KBM-7 (cell line): ENCODE measurements around the gene ELOVL1.
A peak's percentile ranks its signal among the peaks of the same experiment; 100 is the strongest.

ENCODE experiments used
- DNase-seq: peaks from one replicate; pipeline ENCODE4 v3.0.0-alpha.2; 2015
- in situ Hi-C: fragments of 300-500 bp; cut with MboI; formaldehyde crosslinking; loops from 2 replicates; pipeline ENCODE4 v1.14.3; 2020; ENCODE audit warnings: low sequenced_read_pairs, low pct_unique_long_range_greater_than_20kb, mixed read lengths

The ELOVL1 gene

GRCh38 chr1:43338001-43338400, 29.8 kb downstream of the ELOVL1 start:
- DNase-seq, result no peak
- in situ Hi-C loops, result no loop called here

GRCh38 chr1:43337588-43337987, 30.2 kb downstream of the ELOVL1 start, which contains the start of gene MPL:
Gene MPL, plus strand, starts transcription at chr1:43337818. Its CDS starts 31 bp downstream, at chr1:43337849.
- no peak for DNase-seq
- in situ Hi-C loops, result no loop called here

- no peak for DNase-seq
- in situ Hi-C loops, result no loop called here
Measured at GRCh38 chr1:43334453-43335205, 33.2 kb downstream of the ELOVL1 start.

DNA sequence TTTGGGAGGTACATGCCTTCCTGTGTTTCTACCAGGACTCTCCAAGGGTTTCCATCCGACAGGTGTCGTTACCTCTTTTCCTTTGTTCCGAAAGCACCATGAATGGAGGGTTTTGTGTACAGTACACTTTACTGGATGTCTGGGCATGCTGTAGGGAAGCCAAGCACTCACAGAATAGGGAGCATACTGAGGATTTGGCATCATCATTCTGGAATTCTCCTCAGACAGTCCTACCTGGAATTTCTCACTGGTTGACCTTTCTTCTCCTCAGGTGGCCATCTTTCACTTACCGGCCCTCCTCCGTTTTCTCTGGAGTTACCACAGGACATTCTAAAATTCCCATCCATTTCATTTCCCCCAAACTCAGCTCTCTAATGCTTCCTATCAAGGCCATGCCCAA, 36.1 kb downstream of the ELOVL1 start:
- in situ Hi-C loops, result no loop called here
- DNase-seq, result no peak

DNA sequence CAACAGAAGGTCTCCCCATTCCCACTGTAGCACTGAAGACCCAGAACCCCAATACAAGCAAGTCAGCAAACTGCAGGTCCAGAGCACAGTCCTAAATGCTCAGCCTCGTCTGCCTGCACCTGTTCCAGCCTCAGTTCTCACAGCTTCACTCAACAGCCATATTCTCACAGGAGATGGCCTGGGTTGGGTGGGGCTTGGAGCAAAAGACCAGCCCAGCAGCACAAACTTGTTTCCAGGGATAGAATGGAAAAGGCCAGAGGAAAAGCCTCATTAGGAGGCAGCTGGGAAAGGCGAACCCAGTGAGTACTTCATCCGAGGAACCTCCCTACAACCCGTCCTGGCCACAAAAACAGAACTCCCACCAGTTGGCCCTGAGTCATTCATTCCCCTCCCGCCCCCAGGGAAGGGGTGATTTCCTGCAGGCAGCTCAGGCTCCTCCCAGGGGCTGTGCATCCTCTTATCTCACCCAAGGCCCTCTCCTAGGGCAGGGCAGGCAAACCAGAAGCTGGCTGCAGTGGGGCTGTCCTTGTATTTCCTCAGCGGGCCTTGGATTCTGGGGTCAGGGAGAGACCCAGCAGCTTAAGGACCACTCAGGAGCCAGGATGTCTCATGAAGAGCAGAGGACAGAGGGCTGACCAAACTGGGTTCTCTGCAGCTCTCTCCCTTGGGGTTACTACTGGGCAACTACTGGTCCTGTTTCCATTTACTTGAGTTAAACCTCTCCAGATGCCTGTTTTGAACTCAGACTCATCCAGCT, 37.6 kb downstream of the ELOVL1 start:
- in situ Hi-C loops, result no loop called here
- peak; percentile 89 for DNase-seq

DNA sequence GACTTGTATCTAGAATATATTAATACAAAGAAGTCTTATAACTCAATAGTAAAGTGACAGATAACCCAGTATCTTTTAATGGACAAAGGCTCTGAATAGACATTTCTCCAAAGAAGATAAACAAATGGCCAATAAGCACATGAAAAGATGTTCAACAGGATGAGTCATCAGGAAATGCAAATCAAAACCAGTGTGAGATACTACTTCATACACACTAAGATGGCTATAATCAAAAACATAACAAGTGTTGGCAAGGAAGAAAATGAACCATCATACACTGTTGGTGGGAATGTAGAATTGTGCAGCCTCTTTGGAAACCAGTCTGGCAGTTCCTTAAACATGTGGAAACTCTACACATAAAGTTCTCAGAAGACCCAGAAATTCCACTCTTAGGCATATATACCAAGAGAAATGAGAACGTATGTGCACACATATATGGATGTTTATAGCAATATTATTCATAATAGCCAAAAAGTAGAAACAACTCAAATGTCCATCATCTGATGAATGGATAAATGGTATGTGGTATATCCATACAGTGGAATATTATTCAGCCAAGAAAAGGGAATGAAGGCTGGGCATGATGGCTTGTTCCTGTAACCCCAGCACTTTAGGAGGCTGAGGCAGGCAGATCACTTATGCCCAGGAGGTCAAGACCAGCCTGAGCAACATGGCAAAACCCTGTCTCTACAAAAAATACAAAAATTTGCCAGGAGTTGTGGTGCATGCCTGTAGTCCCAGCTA, 40.1 kb downstream of the ELOVL1 start:
- DNase-seq, result no peak
- in situ Hi-C loops, result no loop called here

GRCh38 chr1:43325381-43325780, 42.4 kb downstream of the ELOVL1 start:
- no peak for DNase-seq
- in situ Hi-C loops, result no loop called here

DNA sequence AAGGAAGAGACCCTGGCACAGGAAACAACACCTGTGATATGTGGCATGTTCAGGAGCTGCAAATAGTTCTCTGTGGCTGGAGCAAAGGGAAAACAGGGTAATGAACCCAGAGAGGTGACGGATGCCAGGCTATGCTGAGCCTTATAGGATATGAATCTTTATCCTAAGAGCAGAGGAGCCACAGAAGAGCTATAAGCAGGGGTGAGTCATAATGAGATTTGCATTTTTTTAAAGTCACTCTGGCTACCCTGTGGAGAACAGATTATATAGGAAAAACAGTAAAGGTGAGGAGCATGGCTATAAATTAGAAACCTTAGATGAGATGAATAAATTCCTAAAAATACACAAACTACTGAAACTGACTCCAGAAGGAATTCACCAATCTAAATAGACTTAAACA, 43.0 kb downstream of the ELOVL1 start:
- no peak for DNase-seq
- in situ Hi-C loops, result no loop called here

DNA sequence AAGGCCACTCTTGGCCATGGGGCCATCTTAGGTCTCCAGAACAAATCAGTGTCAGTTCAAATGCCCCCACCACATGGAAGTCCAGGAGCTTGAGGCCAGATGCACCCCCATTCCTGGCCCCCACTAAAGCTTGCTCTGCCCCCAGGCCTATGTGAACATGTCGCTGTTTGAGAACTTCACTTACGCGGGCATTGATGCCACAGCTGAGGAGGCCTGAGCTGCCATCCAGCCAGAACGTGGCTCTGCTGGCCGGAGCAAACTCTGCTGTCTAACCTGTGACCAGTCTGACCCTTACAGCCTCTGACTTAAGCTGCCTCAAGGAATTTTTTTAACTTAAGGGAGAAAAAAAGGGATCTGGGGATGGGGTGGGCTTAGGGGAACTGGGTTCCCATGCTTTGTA, 45.3 kb downstream of the ELOVL1 start:
- no peak for DNase-seq

GRCh38 chr1:43321331-43321891, 46.4 kb downstream of the ELOVL1 start:
- no peak for DNase-seq
- in situ Hi-C loops, result no loop called here

More for the DNA sequence above, 45.3 kb downstream of the ELOVL1 start:
- in situ Hi-C loops, result no loop called here

GRCh38 chr1:43319766-43320165, 48.0 kb downstream of the ELOVL1 start:
- no peak for DNase-seq
- in situ Hi-C loops, result no loop called here

GRCh38 chr1:43319288-43319687, 48.5 kb downstream of the ELOVL1 start:
- in situ Hi-C loops, result no loop called here
- no peak for DNase-seq

DNA sequence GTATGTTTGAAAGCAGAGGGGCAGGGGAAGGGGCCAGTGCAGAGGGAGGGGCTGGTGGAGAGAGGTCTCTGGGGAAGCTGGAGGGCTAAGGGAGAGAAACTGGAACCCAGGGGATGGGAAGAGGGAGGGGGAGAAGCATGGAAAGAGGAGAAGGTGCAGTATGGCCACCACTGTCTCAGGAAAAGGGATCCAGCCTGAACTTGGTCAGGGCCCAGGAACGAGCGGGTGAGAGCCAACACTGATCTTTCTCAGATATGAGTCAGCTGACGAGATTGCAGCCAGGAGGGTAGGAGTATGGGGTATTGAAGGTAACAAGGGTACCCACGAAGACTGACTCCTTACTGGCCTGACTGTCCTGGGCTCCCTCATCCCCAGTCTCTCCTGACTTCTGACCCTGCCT, 49.0 kb downstream of the ELOVL1 start:
- no peak for DNase-seq
- in situ Hi-C loops, result no loop called here

- no peak for DNase-seq
- in situ Hi-C loops, result no loop called here
Measured at GRCh38 chr1:43317817-43318471, 49.9 kb downstream of the ELOVL1 start.

GRCh38 chr1:43316738-43317520, 50.9 kb downstream of the ELOVL1 start:
- in situ Hi-C loops, result no loop called here
- DNase-seq, result no peak

DNA sequence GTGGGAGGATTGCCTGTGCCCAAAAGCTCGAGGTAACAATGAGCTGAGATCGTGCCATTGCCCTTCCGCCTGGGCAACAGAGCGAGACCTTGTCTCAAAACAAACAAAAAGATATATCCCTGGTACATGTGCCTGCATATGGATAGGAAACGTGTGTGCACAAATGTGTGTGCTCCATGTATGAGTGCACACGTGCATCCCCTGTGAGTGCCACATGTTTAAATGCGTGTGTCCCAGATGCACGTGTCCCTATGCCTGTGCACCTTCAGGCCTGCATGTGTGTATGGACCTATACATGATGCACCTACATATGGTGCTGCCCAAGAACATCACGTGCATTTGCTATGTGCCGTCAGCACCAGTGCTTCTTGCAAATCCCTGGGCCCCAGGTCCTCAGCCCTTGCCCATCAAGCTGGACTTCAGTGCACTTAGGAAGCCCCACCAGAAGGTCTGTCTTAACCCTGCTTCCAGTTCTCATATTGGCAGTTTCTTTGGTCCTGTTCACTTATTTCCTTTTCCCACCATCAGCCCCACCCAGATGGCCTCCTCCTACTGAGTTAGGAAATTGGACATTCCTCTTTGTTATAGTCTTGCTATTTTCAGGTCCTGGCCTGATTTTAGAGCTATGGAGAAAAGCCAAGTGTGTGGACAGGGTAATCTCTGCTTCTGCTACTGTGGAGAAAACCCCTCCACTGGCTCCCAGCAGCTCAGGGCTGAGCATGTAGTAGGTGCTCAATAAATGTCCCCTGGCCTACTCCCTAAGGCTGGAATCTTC, 51.7 kb downstream of the ELOVL1 start:
- DNase-seq, result no peak
- in situ Hi-C loops, result no loop called here

DNA sequence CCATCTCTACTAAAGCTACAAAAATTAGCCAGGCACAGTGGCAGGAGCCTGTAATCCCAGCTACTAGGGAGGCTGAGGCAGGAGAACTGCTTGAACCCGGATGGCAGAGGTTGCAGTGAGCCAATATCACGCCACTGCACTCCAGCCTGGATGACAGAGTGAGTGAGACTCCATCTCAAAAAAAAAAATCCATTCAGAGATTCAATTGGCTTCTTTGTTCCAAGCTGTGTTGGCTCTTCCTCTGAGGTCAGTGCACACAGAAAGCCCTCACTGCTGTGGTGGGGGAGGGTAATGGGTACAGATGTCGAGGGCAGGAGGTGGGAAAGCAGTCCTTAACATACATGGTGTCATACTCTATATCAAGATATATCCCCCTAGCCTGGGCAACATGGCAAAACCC, 52.3 kb downstream of the ELOVL1 start:
- no peak for DNase-seq
- in situ Hi-C loops, result no loop called here

DNA sequence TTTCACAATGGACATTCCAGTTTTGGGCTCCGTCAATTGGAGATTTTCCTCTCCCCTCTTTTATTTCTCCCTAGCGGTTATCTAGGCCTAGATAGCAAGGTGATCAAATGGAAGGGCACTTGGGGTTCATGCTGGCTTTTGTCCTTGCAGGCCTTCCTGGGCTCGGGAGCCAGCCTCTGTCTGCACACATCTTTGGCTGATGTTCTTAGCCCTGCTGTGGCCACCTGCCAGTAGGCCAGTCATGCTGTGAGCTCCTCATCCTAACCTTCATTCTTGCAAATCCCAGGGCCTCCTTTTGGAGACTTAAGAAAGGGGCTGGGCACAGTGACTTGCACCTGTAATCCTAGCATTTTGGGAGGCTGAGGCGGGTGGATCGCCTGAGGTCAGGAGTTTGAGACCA, 53.6 kb downstream of the ELOVL1 start:
- in situ Hi-C loops, result no loop called here
- DNase-seq, result no peak
